Measurements from ENCODE around the gene SP3.

GRCh38 chr2:174008720-174009119, 43.5 kb upstream of the SP3 start:
- TF ChIP-seq CTCF (IDR thresholded peaks at IDR 0.05): no peak
- TF ChIP-seq POLR2A (IDR thresholded peaks at IDR 0.05): no peak

Data from gastroesophageal sphincter (tissue), 3 donors.